Cardiac fibroblast (primary cell): Measurements from ENCODE around the gene COL18A1.

ENCODE experiments used
- DNase-seq, 2 donors: peaks; one replicate each; pipeline versions ENCODE4 v3.0.0 to v3.0.0-alpha.2; 2010; ENCODE audit warnings: low read depth in 2 of 2
- H3K4me3 ChIP-seq, 2 donors: replicated peaks in 1 of 2; 1 replicate in 1 of 2; 2 replicates in 1 of 2; pipeline ENCODE4 v1.5.1; 2011; ENCODE audit warnings: low read depth in 2 of 2, low read length in 2 of 2, mild to moderate bottlenecking in 2 of 2, moderate library complexity in 1 of 2
- TF ChIP-seq, protein P1 (sequence below): IDR thresholded peaks from one replicate; pipeline ENCODE4 v1.5.1; 2011; ENCODE audit warnings: low read depth, mild to moderate bottlenecking, low read length, inconsistent platforms

Gene COL18A1

GRCh38 chr21:45419162-45419561, 14.2 kb downstream of the COL18A1 start:
- TF ChIP-seq, protein P1, sequence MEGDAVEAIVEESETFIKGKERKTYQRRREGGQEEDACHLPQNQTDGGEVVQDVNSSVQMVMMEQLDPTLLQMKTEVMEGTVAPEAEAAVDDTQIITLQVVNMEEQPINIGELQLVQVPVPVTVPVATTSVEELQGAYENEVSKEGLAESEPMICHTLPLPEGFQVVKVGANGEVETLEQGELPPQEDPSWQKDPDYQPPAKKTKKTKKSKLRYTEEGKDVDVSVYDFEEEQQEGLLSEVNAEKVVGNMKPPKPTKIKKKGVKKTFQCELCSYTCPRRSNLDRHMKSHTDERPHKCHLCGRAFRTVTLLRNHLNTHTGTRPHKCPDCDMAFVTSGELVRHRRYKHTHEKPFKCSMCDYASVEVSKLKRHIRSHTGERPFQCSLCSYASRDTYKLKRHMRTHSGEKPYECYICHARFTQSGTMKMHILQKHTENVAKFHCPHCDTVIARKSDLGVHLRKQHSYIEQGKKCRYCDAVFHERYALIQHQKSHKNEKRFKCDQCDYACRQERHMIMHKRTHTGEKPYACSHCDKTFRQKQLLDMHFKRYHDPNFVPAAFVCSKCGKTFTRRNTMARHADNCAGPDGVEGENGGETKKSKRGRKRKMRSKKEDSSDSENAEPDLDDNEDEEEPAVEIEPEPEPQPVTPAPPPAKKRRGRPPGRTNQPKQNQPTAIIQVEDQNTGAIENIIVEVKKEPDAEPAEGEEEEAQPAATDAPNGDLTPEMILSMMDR: no peak
- DNase-seq: no peak
- H3K4me3 ChIP-seq: no peak overlapping the region

DNA sequence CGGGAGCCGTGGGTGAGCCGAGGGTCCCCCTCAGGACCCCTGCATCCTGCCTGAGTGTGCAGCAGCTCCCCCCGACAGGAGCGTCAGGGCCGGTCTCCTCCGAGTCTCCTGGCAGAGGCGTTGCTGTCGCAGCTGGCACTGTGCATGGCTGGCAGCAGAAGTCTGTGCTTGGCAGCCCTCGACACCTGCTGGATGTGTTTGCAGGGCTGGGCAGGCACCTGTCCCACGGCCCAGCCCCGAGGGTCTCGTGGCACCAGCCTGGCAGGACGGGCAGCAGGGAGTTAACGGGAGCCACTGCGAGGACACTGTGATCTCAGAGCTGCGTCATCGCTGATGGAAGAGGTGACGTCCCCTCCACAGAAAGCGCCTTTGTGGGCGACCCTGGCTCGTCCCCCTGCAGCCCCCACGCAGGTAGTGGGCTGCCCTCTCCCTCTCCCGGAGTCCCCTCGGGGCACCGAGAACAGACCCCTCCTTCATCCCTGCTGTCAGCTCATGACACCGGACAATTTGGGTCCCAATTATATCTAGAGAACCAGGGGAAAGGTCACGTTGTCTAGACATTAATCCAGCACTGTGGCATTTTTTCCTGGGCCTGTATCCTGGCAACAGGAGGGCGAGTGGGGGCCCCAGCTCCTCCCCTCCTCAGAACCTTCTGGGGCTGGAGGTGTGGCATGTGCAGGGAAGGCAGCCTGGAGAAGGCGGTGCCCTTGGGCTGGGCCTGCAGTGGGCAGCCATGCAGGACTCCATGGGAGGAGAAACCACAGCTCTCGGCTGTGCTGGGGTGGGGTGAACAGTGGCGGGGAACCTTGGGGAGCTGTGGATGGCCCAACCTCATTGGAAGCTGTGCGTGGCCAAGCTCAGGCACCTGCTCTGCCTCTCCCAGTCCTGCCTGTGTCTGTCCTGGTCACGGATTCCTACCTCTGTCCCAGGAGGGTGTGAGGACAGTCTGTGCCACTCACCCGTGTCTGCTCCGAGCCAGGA, 15.4 kb downstream of the COL18A1 start:
- DNase-seq: no peak
- H3K4me3 ChIP-seq: no peak overlapping the region
- TF ChIP-seq, protein P1: no peak

DNA sequence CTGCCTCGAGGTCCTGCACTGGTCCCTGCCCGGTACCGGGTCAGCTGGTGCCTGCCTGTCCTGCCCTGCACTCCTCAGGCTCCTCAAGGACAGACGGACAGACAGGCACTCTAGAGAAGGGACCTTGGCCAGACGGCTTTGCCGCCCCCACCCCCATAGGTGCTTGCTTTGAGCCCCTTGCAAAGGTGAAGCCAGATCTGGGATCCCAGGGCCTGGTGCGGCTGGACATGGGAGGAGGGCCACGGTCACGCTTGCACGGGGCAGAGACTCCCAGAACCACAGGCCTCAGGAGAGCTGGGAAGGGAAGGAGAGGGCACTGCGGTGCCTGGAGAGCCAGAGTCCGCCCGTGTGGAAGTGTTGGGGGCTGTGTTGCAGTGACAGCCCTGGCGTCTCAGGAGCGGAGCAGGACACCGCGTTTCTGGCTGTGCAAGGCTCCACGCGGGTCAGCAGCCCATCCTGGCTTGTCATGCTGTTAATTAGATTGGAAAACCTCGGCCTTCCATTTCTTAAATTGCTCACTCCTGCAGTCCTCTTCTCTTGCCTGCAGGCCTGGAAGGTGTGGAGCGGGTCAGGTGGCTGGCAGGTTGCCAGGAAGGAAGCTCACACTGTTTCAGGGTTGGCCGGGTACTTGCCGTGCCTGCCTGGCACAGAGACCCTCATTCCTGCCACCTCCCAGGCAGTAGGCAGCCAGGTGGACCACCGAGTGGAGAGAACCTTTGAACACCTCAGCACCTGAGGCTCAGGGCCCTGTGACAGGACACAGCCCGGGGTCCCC, 16.3 kb downstream of the COL18A1 start:
- TF ChIP-seq, protein P1: no peak
- H3K4me3 ChIP-seq: no peak overlapping the region
- DNase-seq: no peak

- DNase-seq: no peak
- H3K4me3 ChIP-seq: no peak overlapping the region
Observed at GRCh38 chr21:45421846-45422775, 17.1 kb downstream of the COL18A1 start.

DNA sequence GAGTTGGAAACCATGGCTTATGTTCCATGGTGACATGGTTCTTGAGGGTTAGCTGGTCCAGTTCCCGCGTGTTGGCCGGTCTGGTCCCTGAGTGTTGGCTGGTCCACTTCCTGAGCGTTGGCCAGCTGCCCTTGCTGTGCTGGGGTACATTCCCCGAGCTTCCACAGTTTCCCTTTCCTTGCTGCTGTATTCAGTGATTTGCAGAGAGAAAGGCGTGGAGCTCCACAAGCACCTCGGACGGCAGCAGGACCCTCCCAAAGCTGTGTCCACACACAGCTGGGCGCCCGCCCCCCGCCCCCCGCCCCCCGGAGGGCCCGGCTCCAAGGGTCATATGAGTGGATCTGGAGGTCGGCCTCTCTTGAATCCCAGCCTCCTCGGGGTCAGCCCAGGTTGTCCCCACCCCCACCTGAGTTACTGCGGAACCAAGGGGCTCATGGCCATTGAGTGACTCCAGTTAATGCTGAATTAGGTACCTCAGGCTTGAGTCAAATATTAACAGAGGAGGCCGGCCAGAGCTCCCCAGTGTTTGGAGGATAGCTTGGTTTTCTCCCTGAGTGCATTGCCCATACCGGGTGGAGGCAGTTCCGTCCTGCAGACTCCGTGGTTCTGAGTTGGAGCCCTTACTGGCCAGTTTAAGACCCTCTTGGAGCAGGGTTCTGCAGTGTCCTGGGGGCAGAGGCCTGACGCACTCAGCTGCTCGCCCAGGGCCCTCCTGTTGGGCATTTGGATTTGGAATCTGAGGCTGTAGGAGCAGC, 18.4 kb downstream of the COL18A1 start:
- TF ChIP-seq, protein P1: no peak
- DNase-seq: no peak
- no peak overlapping the region for H3K4me3 ChIP-seq

More at GRCh38 chr21:45421846-45422775, 17.1 kb downstream of the COL18A1 start:
- TF ChIP-seq, protein P1: no peak
